HepG2 (cell line): ENCODE results near the gene RTP5. TPM values are rescaled to one million over a fixed set of nuclear protein-coding genes. Genes with fewer than 3 reads are reported as not detected.

Experiments
- ATAC-seq: fragments of 200-7000 bp; cut with Tn5 transposase; 3 replicates; pipeline ENCODE4 v1.9.1; 2020; ENCODE audit warnings: mild to moderate bottlenecking, moderate library complexity
- BruUV-seq: library from RNA; stranded (reverse); fragments of 400-500 nt; replicated peaks from 2 replicates; lab custom pipeline; 2021; lab: Mats Ljungman, UMichigan
- CTCF ChIA-PET: fragments of 300-600 bp; formaldehyde crosslinking; extraction: SDS; loops from one replicate; lab custom pipeline; 2021; ENCODE audit warnings: low total read pairs, inconsistent platforms, low intra/inter-chr PET ratio; lab: Yijun Ruan, JAX
- POLR2A ChIA-PET: fragments of 350-600 bp; sonication (Branson Sonifier 250); formaldehyde crosslinking; loops from one replicate; lab custom pipeline; 2020; ENCODE audit warnings: antibody characterized with exemption, inconsistent platforms; lab: Yijun Ruan, JAX
- DNase-seq: peaks from one replicate; pipeline ENCODE4 v3.0.0-alpha.2; 2015; ENCODE audit warnings: low spot score
- FAIRE-seq: peaks from 3 replicates; lab custom pipeline; 2011; peaks lifted over from hg19 to GRCh38; lab: Jason Lieb, UNC
- H2AFZ ChIP-seq: one replicate; pipeline ENCODE4 v1.6.1; 2011; ENCODE audit warnings: low read length, inconsistent platforms
- H3K27ac ChIP-seq: fragments of 300-600 bp; 3 replicates; pipeline ENCODE4 v1.8.0; 2011; ENCODE audit warnings: mixed run types, mild to moderate bottlenecking, mixed read lengths, low read length, inconsistent platforms; ENCODE audit not compliant: insufficient read depth; ENCODE audit errors: extremely low read length
- H3K27me3 ChIP-seq, 2 experiments: fragments of 200-600 bp in 1 of 2; 2 replicates in 1 of 2; 3 replicates in 1 of 2; pipeline versions ENCODE4 v1.6.0 to v1.8.0; 2011; ENCODE audit warnings: low read length in 2 of 2, mild to moderate bottlenecking in 2 of 2, moderate library complexity in 2 of 2, inconsistent platforms in 1 of 2; ENCODE audit not compliant: insufficient read depth in 2 of 2, control insufficient read depth in 1 of 2
- H3K36me3 ChIP-seq, 2 experiments: fragments of 200-600 bp in 1 of 2; replicated peaks in 1 of 2; 2 replicates in 1 of 2; 3 replicates in 1 of 2; pipeline versions ENCODE4 v1.5.1 to v1.8.0; 2011; ENCODE audit warnings: low read length in 2 of 2, inconsistent platforms in 1 of 2; ENCODE audit not compliant: insufficient read depth in 2 of 2, control insufficient read depth in 1 of 2
- H3K4me1 ChIP-seq: 2 replicates; pipeline ENCODE4 v1.5.1; 2012; ENCODE audit warnings: low read length, inconsistent platforms; ENCODE audit not compliant: insufficient read depth
- H3K4me2 ChIP-seq: 2 replicates; pipeline ENCODE4 v1.6.0; 2011; ENCODE audit warnings: low read depth, low read length, inconsistent platforms
- H3K4me3 ChIP-seq, 3 experiments: fragments of 200-600 bp in 1 of 3; sonication (generic), shearing (Covaris generic) in 1 of 3; replicated peaks in 1 of 3; 2 replicates each; pipeline ENCODE4 v1.5.1; 2011 to 2016; ENCODE audit warnings: low read length in 3 of 3, inconsistent platforms in 2 of 3, low read depth in 2 of 3, mild to moderate bottlenecking in 2 of 3, control low read depth in 1 of 3, mixed read lengths in 1 of 3; ENCODE audit not compliant: insufficient read depth in 1 of 3
- H3K79me2 ChIP-seq: one replicate; pipeline ENCODE4 v1.6.1; 2011; ENCODE audit warnings: low read length, inconsistent platforms; ENCODE audit not compliant: insufficient read depth
- H3K9ac ChIP-seq: 2 replicates; pipeline ENCODE4 v1.6.0; 2011; ENCODE audit warnings: mild to moderate bottlenecking, low read depth, low read length, inconsistent platforms; ENCODE audit not compliant: insufficient read depth
- H3K9me3 ChIP-seq: 2 replicates; pipeline ENCODE4 v1.5.1; 2012; ENCODE audit warnings: mild to moderate bottlenecking, low read length
- H4K20me1 ChIP-seq: 2 replicates; pipeline ENCODE4 v1.6.0; 2011; ENCODE audit warnings: inconsistent platforms, mild to moderate bottlenecking, low read length, moderate library complexity; ENCODE audit not compliant: insufficient read depth
- ATF4 ChIP-seq, 2 experiments: fragments of 450-650 bp in 1 of 2; sonication (generic) in 1 of 2; formaldehyde crosslinking; IDR thresholded peaks; 2 replicates each; pipeline versions ENCODE4 v1.5.0 to v1.8.0; 2020 to 2022; ENCODE audit warnings: mild to moderate bottlenecking in 1 of 2, missing genetic modification reagents in 1 of 2
- CBFB ChIP-seq: sonication (generic); formaldehyde crosslinking; IDR thresholded peaks from 2 replicates; pipeline ENCODE4 v1.4.0; 2020; ENCODE audit warnings: missing genetic modification reagents
- ZNF530 ChIP-seq: sonication (generic); formaldehyde crosslinking; IDR thresholded peaks from 2 replicates; pipeline ENCODE4 v1.5.0; 2020; ENCODE audit warnings: low read depth, mild to moderate bottlenecking, missing genetic modification reagents
- ZNF768 ChIP-seq: sonication (generic); formaldehyde crosslinking; IDR thresholded peaks from 2 replicates; pipeline ENCODE4 v1.4.0; 2020; ENCODE audit warnings: missing genetic modification reagents
- WGBS: methylation state at CpG from one replicate; pipeline ENCODE4 v1.1.6; 2017; ENCODE audit warnings: low lambda C conversion rate; 5-methylcytosine and 5-hydroxymethylcytosine counted together
- in situ Hi-C: cut with HindIII; loops from 2 replicates; pipeline ENCODE4 v1.10.0; 2017; ENCODE audit warnings: low pct_unique_long_range_greater_than_20kb; ENCODE audit not compliant: extremely low pct_ligation_motif_present
- intact Hi-C: fragments of 100-400 bp; cut with micrococcal nuclease; formaldehyde crosslinking; loops from one replicate; pipeline ENCODE4 v1.10.0; 2022; ENCODE audit not compliant: unreplicated experiment
- polyA plus RNA-seq, 8 experiments: library from polyadenylated mRNA; depleted of rRNA in 3 of 8; stranded (reverse) in 7 of 8; unstranded in 1 of 8; fragments of >200 nt; fragmentation: Illumina TruSeq in 4 of 8; extraction: Trizol in 4 of 8; gene quantifications; 2 replicates each; pipeline versions ENCODE4 v1.2.1 to v1.2.3, GENCODE V29; 2011 to 2016; ENCODE audit warnings: low read depth in 4 of 8, missing spikeins in 1 of 8, mixed read lengths in 1 of 8; ENCODE audit not compliant: insufficient read depth in 1 of 8
- total RNA-seq, 5 experiments: library from RNA; depleted of rRNA; stranded (reverse); fragments of >200 nt; fragmentation: Illumina TruSeq; extraction: Trizol; gene quantifications; 2 replicates each; pipeline ENCODE4 v1.2.3, GENCODE V29; 2016; ENCODE audit warnings: low read depth in 1 of 5
- TF ChIP-seq, protein P1 (sequence below): sonication (generic); formaldehyde crosslinking; conservative IDR thresholded peaks from 2 replicates; pipeline ENCODE4 v1.4.0; 2020; ENCODE audit warnings: missing genetic modification reagents
- TF ChIP-seq, protein P2 (sequence below): sonication (generic); formaldehyde crosslinking; IDR thresholded peaks from 2 replicates; pipeline ENCODE4 v1.5.0; 2020; ENCODE audit warnings: mild to moderate bottlenecking, missing genetic modification reagents

RTP5 gene
- total and polyA plus RNA-seq, 2 of the 13 experiments (the other 11 are each of a cell fraction or from before 2014, with no cell fraction given): not detected

DNA sequence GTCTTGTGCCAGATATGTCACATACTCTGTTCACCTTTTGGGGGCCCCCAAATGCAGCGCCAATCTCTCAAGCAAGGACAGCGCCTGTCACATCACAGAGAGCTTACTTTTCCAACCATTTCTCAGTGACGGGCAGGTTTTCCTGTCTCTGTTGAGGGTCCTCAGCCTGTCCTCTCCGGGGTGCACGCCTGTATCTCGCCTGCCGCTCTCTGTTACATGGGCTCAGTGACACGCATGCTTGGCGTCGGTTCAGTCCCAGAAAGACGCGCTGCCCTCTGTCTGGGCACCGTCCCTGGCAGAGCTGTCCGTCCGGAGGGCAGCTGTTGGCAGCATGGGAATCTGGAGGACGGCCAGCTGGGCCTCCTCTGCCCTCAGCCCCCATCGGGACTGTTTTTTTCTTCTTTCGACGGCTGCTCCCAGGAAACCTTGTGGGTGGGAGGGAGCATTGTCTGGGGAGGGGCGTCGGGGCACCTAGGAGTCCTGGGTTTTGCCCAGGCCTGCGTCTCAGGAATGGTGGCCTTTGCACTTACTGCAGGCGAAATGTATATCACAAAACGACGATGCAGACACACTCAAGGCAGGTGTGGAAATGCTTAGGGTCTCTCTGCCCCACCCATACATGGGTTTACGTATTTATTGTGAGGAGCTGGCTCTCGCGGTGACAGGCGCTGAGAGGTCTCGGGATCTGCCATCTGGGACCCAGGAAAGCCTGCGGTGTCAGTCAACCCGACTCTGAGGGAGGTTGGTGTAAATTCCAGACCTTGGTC is 30.9 kb downstream of the RTP5 start:
- Histone ChIP-seq H3K4me3 (no peak overlapping the region), H3K4me2 (no peak overlapping the region), H2AFZ (no peak overlapping the region), H3K27me3 (peaks cover 16 to 60% of the 10 kb centered on the region in 2 experiments), H3K36me3 (no peaks in the 10 kb centered on the region), H4K20me1 (no peaks in the 10 kb centered on the region), H3K4me1 (peaks cover 2% of the 10 kb centered on the region), H3K9ac (no peak overlapping the region), H3K9me3 (no peaks in the 10 kb centered on the region), H3K79me2 (no peaks in the 10 kb centered on the region), H3K27ac (no peak overlapping the region)
- ATAC-seq (no peak), DNase-seq (no peak), FAIRE-seq (no peak)
- WGBS: 55% methylated on average over 31 of the region's 32 CpGs
- CTCF ChIA-PET: no interaction called here
- intact Hi-C loops: no loop called here
- TF ChIP-seq ATF4 (CRISPR knock-in tag; IDR thresholded peaks at IDR 0.05) (no peak), ZNF768 (CRISPR knock-in tag) (no peak), ZNF530 (CRISPR knock-in tag) (no peak), CBFB (CRISPR knock-in tag) (no peak)
- TF ChIP-seq, protein P1, sequence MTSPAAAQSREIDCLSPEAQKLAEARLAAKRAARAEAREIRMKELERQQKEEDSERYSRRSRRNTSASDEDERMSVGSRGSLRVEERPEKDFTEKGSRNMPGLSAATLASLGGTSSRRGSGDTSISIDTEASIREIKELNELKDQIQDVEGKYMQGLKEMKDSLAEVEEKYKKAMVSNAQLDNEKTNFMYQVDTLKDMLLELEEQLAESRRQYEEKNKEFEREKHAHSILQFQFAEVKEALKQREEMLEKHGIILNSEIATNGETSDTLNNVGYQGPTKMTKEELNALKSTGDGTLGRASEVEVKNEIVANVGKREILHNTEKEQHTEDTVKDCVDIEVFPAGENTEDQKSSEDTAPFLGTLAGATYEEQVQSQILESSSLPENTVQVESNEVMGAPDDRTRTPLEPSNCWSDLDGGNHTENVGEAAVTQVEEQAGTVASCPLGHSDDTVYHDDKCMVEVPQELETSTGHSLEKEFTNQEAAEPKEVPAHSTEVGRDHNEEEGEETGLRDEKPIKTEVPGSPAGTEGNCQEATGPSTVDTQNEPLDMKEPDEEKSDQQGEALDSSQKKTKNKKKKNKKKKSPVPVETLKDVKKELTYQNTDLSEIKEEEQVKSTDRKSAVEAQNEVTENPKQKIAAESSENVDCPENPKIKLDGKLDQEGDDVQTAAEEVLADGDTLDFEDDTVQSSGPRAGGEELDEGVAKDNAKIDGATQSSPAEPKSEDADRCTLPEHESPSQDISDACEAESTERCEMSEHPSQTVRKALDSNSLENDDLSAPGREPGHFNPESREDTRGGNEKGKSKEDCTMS: no peak
- TF ChIP-seq, protein P2, sequence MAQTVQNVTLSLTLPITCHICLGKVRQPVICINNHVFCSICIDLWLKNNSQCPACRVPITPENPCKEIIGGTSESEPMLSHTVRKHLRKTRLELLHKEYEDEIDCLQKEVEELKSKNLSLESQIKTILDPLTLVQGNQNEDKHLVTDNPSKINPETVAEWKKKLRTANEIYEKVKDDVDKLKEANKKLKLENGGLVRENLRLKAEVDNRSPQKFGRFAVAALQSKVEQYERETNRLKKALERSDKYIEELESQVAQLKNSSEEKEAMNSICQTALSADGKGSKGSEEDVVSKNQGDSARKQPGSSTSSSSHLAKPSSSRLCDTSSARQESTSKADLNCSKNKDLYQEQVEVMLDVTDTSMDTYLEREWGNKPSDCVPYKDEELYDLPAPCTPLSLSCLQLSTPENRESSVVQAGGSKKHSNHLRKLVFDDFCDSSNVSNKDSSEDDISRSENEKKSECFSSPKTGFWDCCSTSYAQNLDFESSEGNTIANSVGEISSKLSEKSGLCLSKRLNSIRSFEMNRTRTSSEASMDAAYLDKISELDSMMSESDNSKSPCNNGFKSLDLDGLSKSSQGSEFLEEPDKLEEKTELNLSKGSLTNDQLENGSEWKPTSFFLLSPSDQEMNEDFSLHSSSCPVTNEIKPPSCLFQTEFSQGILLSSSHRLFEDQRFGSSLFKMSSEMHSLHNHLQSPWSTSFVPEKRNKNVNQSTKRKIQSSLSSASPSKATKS (CRISPR knock-in tag): no peak
- BruUV-seq: no TSS peak
- POLR2A ChIA-PET: no interaction called here
- in situ Hi-C loops: no loop called here
